Iris pigment epithelial cell (primary cell): ENCODE results near the gene HPD.
"Not testable (repeated sequence)": the region's sequence is repeated elsewhere in the genome, so short reads cannot be mapped to it uniquely, and the experiment has no call there.

Experiments
- DNase-seq: peaks from one replicate; pipeline ENCODE4 v3.0.0-alpha.2; 2011; ENCODE audit warnings: low read depth

The HPD gene

GRCh38 chr12:121861636-121862254, 3.1 kb upstream of the HPD start:
- DNase-seq, result peak; percentile 73

- not testable (repeated sequence) for DNase-seq
These were observed 2.0 kb upstream of the HPD start for GRCh38 chr12:121860699-121861098.

- DNase-seq, result no peak
These were observed 1.6 kb upstream of the HPD start for GRCh38 chr12:121860257-121860656.

GRCh38 chr12:121858318-121858661, 369 bp downstream of the HPD start:
- no peak for DNase-seq

- no peak for DNase-seq
These were observed 1.1 kb downstream of the HPD start for GRCh38 chr12:121857322-121858246.

GRCh38 chr12:121852392-121852791, 6.3 kb downstream of the HPD start:
- DNase-seq, result not testable (repeated sequence)

- DNase-seq, result no peak
These were observed 9.0 kb downstream of the HPD start for GRCh38 chr12:121849665-121850064.

GRCh38 chr12:121849211-121849610, 9.4 kb downstream of the HPD start:
- no peak for DNase-seq

- DNase-seq, result no peak
These were observed 13.0 kb downstream of the HPD start for GRCh38 chr12:121845701-121846100.

- no peak for DNase-seq
These were observed 15.2 kb downstream of the HPD start for GRCh38 chr12:121843236-121843982.

GRCh38 chr12:121839993-121840761, 18.5 kb downstream of the HPD start:
- no peak for DNase-seq

GRCh38 chr12:121839106-121839992, 19.3 kb downstream of the HPD start:
- DNase-seq, result peak; percentile 97

GRCh38 chr12:121838126-121838525, 20.5 kb downstream of the HPD start:
- no peak for DNase-seq

- no peak for DNase-seq
These were observed 21.0 kb downstream of the HPD start for GRCh38 chr12:121837680-121838079.

GRCh38 chr12:121831571-121832245, 27.0 kb downstream of the HPD start:
- DNase-seq, result no peak

GRCh38 chr12:121830588-121831265, 27.9 kb downstream of the HPD start:
- DNase-seq, result no peak

GRCh38 chr12:121830134-121830533, 28.5 kb downstream of the HPD start:
- DNase-seq, result no peak

- no peak for DNase-seq
These were observed 29.3 kb downstream of the HPD start for GRCh38 chr12:121829250-121829918.

- no peak for DNase-seq
These were observed 29.8 kb downstream of the HPD start for GRCh38 chr12:121828826-121829225.
